ENCODE measurements around the gene TAS2R39.

Gene TAS2R39

GRCh38 chr7:143217806-143218205 lies 34.6 kb downstream of the TAS2R39 start:
- TF ChIP-seq CTCF (conservative IDR thresholded peaks at IDR 0.05): no peak
- H3K27ac ChIP-seq: no peak overlapping the region

GRCh38 chr7:143221286-143221685 lies 38.1 kb downstream of the TAS2R39 start:
- TF ChIP-seq CTCF (conservative IDR thresholded peaks at IDR 0.05): no peak

GRCh38 chr7:143221737-143222136 lies 38.5 kb downstream of the TAS2R39 start, which contains the start of gene TAS2R40:
TSS of gene TAS2R40 (plus strand) at chr7:143222037. CDS start at chr7:143222079, 42 bp downstream.
- TF ChIP-seq CTCF (conservative IDR thresholded peaks at IDR 0.05): no peak
- H3K27ac ChIP-seq: no peak within 1 kb of the TSS

More at GRCh38 chr7:143221286-143221685, 38.1 kb downstream of the TAS2R39 start:
- no peak overlapping the region for H3K27ac ChIP-seq

GRCh38 chr7:143222782-143223181 lies 39.6 kb downstream of the TAS2R39 start:
- no peak overlapping the region for H3K27ac ChIP-seq
- no peak for TF ChIP-seq CTCF (conservative IDR thresholded peaks at IDR 0.05)

- no peak for TF ChIP-seq CTCF (conservative IDR thresholded peaks at IDR 0.05)
- peak overlapping the region; percentile 23 for H3K27ac ChIP-seq
These were observed 40.6 kb downstream of the TAS2R39 start for GRCh38 chr7:143223784-143224183.

- H3K27ac ChIP-seq: no peak overlapping the region
- TF ChIP-seq CTCF (conservative IDR thresholded peaks at IDR 0.05): no peak
These were observed 41.8 kb downstream of the TAS2R39 start for GRCh38 chr7:143225047-143225446.

- H3K27ac ChIP-seq: no peak overlapping the region
- TF ChIP-seq CTCF (conservative IDR thresholded peaks at IDR 0.05): no peak
These were observed 44.6 kb downstream of the TAS2R39 start for GRCh38 chr7:143227806-143228205.
